Measurements from ENCODE around the gene KLHL29. TPM values are rescaled to one million over a fixed set of nuclear protein-coding genes. Genes with fewer than 3 reads are reported as not detected.

The KLHL29 gene
- total RNA-seq, 1 experiment from 2014 or later, result 16.7 TPM

DNA sequence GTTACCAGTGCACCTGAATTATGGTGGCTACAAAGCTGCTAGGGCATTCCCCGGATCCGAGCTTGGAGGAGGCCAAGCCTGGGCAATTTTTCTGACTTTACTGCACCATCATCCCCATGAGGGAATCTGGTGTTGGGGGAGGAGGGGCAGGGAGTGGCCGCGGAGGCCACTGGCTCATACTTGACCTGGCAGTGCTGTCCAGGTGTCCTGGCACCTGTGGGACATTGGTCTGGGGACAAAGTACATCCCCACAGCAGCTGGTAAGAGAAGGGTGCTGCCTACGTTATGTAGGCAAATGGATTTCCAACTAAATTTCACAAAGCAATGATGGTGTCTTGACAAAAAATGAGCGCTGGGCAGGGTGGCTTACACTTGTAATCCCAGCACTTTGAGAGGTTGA lies 48.3 kb downstream of the KLHL29 start:
- Histone ChIP-seq H3K79me2 (ENCODE audit: insufficient read depth, low read length) (0 out of 2 replicates have a peak, but pooled peaks cover 16% of the 10 kb centered on the region), H3K9me3 (ENCODE audit: control insufficient read depth in 1 of 2, insufficient read depth in 1 of 2, low read depth in 1 of 2, low read length in 2 of 2) (no peaks in the 10 kb centered on the region), H4K20me1 (ENCODE audit: insufficient read depth) (no peaks in the 10 kb centered on the region), H3K27me3 (ENCODE audit: insufficient read depth, low read length) (no peaks in the 10 kb centered on the region), H3K4me3 (replicated peaks in 1 of 2; ENCODE audit: low read depth in 1 of 2, low read length in 2 of 2) (no peak overlapping the region), H3K4me1 (ENCODE audit: control insufficient read depth in 1 of 2, insufficient read depth in 2 of 2, low read length in 2 of 2) (no peaks in the 10 kb centered on the region), H3K27ac (ENCODE audit: low read depth, low read length) (no peak overlapping the region), H3K36me3 (ENCODE audit: control insufficient read depth in 1 of 2, insufficient read depth in 2 of 2, low read length in 2 of 2) (no peaks in the 10 kb centered on the region), H3K4me2 (ENCODE audit: low read length) (no peak overlapping the region), H3K9ac (ENCODE audit: low read length) (no peak overlapping the region), H3K9me2 (ENCODE audit: insufficient read depth) (no peaks in the 10 kb centered on the region), H2AFZ (ENCODE audit: low read depth, low read length, poor library complexity, severe bottlenecking) (no peak overlapping the region)
- no peak for TF ChIP-seq EZH2 (IDR thresholded peaks at IDR 0.05)
- TF ChIP-seq CEBPB (IDR thresholded peaks at IDR 0.05; ENCODE audit: low read depth), result no peak
- no peak for TF ChIP-seq SRF (IDR thresholded peaks at IDR 0.05; ENCODE audit: low read depth)
- ATAC-seq (no peak), DNase-seq (ENCODE audit: low read depth, low spot score) (no peak)
- intact Hi-C loops (cut with micrococcal nuclease), result no loop called here
- POLR2A ChIA-PET, result no interaction called here
- RAD21 ChIA-PET (ENCODE audit: low non-redundant PET in 1 of 2, low total read pairs in 2 of 2, uncharacterized antibody in 2 of 2, unreplicated experiment in 2 of 2), result no interaction called here
- no TSS peak for BruUV-seq (replicated peaks)
- CTCF ChIA-PET, result no interaction called here

DNA sequence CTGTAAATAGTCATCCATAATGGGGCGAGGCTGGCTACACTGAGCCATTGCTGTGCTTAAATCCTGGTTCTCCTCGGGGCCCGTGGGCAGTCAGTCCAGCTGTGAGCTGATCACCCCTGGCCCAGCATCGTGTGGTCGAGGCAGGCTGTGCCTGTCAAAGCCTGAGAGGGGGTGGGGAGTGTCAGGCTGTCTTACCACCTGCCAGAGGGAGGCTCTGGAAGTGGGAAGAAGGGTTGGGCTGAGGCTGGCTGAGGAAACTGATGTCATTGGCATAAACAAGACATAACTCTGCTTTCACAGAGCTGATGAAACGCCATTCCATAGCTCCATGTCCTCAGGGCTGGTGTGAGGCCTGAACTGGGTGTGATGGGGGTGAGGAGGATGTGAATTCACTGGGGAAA lies 49.7 kb downstream of the KLHL29 start:
- no peaks in the 10 kb centered on the region for H4K20me1 ChIP-seq (ENCODE audit: insufficient read depth)
- ChIA-PET POLR2A (no interaction called here), CTCF (no interaction called here)
- TF ChIP-seq ZFX (IDR thresholded peaks at IDR 0.05), result no peak
- TF ChIP-seq, protein P1, sequence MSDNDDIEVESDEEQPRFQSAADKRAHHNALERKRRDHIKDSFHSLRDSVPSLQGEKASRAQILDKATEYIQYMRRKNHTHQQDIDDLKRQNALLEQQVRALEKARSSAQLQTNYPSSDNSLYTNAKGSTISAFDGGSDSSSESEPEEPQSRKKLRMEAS (IDR thresholded peaks at IDR 0.05), result no peak
- no peak for TF ChIP-seq EZH2phosphoT487 (IDR thresholded peaks at IDR 0.05; ENCODE audit: borderline replicate concordance)
- no peak for TF ChIP-seq SIN3A (IDR thresholded peaks at IDR 0.05; ENCODE audit: low read depth)
- no peak for TF ChIP-seq POLR2A (IDR thresholded peaks at IDR 0.05; ENCODE audit: borderline replicate concordance, extremely low read depth, insufficient read depth, insufficient read length)
- TF ChIP-seq EZH2 (IDR thresholded peaks at IDR 0.05), result no peak
- TF ChIP-seq, protein P2, sequence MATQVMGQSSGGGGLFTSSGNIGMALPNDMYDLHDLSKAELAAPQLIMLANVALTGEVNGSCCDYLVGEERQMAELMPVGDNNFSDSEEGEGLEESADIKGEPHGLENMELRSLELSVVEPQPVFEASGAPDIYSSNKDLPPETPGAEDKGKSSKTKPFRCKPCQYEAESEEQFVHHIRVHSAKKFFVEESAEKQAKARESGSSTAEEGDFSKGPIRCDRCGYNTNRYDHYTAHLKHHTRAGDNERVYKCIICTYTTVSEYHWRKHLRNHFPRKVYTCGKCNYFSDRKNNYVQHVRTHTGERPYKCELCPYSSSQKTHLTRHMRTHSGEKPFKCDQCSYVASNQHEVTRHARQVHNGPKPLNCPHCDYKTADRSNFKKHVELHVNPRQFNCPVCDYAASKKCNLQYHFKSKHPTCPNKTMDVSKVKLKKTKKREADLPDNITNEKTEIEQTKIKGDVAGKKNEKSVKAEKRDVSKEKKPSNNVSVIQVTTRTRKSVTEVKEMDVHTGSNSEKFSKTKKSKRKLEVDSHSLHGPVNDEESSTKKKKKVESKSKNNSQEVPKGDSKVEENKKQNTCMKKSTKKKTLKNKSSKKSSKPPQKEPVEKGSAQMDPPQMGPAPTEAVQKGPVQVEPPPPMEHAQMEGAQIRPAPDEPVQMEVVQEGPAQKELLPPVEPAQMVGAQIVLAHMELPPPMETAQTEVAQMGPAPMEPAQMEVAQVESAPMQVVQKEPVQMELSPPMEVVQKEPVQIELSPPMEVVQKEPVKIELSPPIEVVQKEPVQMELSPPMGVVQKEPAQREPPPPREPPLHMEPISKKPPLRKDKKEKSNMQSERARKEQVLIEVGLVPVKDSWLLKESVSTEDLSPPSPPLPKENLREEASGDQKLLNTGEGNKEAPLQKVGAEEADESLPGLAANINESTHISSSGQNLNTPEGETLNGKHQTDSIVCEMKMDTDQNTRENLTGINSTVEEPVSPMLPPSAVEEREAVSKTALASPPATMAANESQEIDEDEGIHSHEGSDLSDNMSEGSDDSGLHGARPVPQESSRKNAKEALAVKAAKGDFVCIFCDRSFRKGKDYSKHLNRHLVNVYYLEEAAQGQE (IDR thresholded peaks at IDR 0.05; ENCODE audit: low read depth), result no peak
- no peak for TF ChIP-seq ZNF274 (IDR thresholded peaks at IDR 0.05; ENCODE audit: low read depth, low read length)
- TF ChIP-seq, protein P3, sequence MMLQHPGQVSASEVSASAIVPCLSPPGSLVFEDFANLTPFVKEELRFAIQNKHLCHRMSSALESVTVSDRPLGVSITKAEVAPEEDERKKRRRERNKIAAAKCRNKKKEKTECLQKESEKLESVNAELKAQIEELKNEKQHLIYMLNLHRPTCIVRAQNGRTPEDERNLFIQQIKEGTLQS (IDR thresholded peaks at IDR 0.05), result no peak
- no peak for TF ChIP-seq CBX3 (IDR thresholded peaks at IDR 0.05; ENCODE audit: low read depth)
- TF ChIP-seq, protein P4, sequence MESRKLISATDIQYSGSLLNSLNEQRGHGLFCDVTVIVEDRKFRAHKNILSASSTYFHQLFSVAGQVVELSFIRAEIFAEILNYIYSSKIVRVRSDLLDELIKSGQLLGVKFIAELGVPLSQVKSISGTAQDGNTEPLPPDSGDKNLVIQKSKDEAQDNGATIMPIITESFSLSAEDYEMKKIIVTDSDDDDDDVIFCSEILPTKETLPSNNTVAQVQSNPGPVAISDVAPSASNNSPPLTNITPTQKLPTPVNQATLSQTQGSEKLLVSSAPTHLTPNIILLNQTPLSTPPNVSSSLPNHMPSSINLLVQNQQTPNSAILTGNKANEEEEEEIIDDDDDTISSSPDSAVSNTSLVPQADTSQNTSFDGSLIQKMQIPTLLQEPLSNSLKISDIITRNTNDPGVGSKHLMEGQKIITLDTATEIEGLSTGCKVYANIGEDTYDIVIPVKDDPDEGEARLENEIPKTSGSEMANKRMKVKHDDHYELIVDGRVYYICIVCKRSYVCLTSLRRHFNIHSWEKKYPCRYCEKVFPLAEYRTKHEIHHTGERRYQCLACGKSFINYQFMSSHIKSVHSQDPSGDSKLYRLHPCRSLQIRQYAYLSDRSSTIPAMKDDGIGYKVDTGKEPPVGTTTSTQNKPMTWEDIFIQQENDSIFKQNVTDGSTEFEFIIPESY (IDR thresholded peaks at IDR 0.05; ENCODE audit: extremely low read depth, insufficient replicate concordance, low read length), result no peak
- TF ChIP-seq, protein P5, sequence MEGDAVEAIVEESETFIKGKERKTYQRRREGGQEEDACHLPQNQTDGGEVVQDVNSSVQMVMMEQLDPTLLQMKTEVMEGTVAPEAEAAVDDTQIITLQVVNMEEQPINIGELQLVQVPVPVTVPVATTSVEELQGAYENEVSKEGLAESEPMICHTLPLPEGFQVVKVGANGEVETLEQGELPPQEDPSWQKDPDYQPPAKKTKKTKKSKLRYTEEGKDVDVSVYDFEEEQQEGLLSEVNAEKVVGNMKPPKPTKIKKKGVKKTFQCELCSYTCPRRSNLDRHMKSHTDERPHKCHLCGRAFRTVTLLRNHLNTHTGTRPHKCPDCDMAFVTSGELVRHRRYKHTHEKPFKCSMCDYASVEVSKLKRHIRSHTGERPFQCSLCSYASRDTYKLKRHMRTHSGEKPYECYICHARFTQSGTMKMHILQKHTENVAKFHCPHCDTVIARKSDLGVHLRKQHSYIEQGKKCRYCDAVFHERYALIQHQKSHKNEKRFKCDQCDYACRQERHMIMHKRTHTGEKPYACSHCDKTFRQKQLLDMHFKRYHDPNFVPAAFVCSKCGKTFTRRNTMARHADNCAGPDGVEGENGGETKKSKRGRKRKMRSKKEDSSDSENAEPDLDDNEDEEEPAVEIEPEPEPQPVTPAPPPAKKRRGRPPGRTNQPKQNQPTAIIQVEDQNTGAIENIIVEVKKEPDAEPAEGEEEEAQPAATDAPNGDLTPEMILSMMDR (IDR thresholded peaks at IDR 0.05 in 2 of 3, conservative IDR thresholded peaks at IDR 0.05 in 1 of 3; ENCODE audit: borderline replicate concordance in 1 of 3, insufficient read depth in 1 of 3, low read depth in 2 of 3, low read length in 2 of 3), result no peak

More for the DNA sequence above, 49.7 kb downstream of the KLHL29 start:
- ATAC-seq, result no peak
- no TSS peak for BruUV-seq (replicated peaks)
- Histone ChIP-seq H3K27me3 (ENCODE audit: insufficient read depth, low read length) (no peaks in the 10 kb centered on the region), H3K9me2 (ENCODE audit: insufficient read depth) (no peaks in the 10 kb centered on the region), H3K4me3 (replicated peaks in 1 of 2; ENCODE audit: low read depth in 1 of 2, low read length in 2 of 2) (no peak overlapping the region), H3K9me3 (ENCODE audit: control insufficient read depth in 1 of 2, insufficient read depth in 1 of 2, low read depth in 1 of 2, low read length in 2 of 2) (no peaks in the 10 kb centered on the region), H3K4me1 (ENCODE audit: control insufficient read depth in 1 of 2, insufficient read depth in 2 of 2, low read length in 2 of 2) (no peaks in the 10 kb centered on the region), H3K36me3 (ENCODE audit: control insufficient read depth in 1 of 2, insufficient read depth in 2 of 2, low read length in 2 of 2) (no peaks in the 10 kb centered on the region), H3K4me2 (ENCODE audit: low read length) (no peak overlapping the region), H3K9ac (ENCODE audit: low read length) (no peak overlapping the region), H3K27ac (ENCODE audit: low read depth, low read length) (no peak overlapping the region), H3K79me2 (ENCODE audit: insufficient read depth, low read length) (0 out of 2 replicates have a peak, but pooled peaks cover 16% of the 10 kb centered on the region), H2AFZ (ENCODE audit: low read depth, low read length, poor library complexity, severe bottlenecking) (no peak overlapping the region)
- no peak for DNase-seq (ENCODE audit: low read depth, low spot score)
- RAD21 ChIA-PET (ENCODE audit: low non-redundant PET in 1 of 2, low total read pairs in 2 of 2, uncharacterized antibody in 2 of 2, unreplicated experiment in 2 of 2), result no interaction called here
- intact Hi-C loops (cut with micrococcal nuclease), result no loop called here
